H1 (cell line): ENCODE results near the gene SNTG2. TPM values are rescaled to one million over a fixed set of nuclear protein-coding genes. Genes with fewer than 3 reads are reported as not detected.

Source experiments
- ATF2 ChIP-seq: IDR thresholded peaks from 2 replicates; pipeline ENCODE4 v1.6.1; 2012; ENCODE audit warnings: low read length, inconsistent platforms
- CEBPB ChIP-seq: IDR thresholded peaks from 2 replicates; pipeline ENCODE4 v1.6.1; 2012; ENCODE audit warnings: low read depth, low read length
- CREB1 ChIP-seq: IDR thresholded peaks from 2 replicates; pipeline ENCODE4 v1.6.1; 2012; ENCODE audit warnings: inconsistent platforms
- EP300 ChIP-seq, 2 experiments: IDR thresholded peaks; 1 replicate in 1 of 2; 2 replicates in 1 of 2; pipeline ENCODE4 v1.6.1; 2011 to 2012; ENCODE audit warnings: low read depth in 2 of 2, low read length in 2 of 2, mild to moderate bottlenecking in 2 of 2, borderline replicate concordance in 1 of 2, inconsistent platforms in 1 of 2, moderate library complexity in 1 of 2
- KDM1A ChIP-seq: fragments of 200-600, 300-600 bp; sonication (generic); IDR thresholded peaks from 2 replicates; pipeline ENCODE4 v1.7.1; 2016; ENCODE audit warnings: mild to moderate bottlenecking, low read length, borderline replicate concordance
- TAF7 ChIP-seq: optimal IDR thresholded peaks from 2 replicates; pipeline ENCODE3; 2011; ENCODE audit warnings: low read depth, mild to moderate bottlenecking, inconsistent platforms, low read length, moderate library complexity, borderline replicate concordance
- polyA plus RNA-seq, 7 experiments: library from polyadenylated mRNA; depleted of rRNA in 3 of 7; stranded (reverse) in 5 of 7; unstranded in 2 of 7; fragments of >200 nt in 5 of 7; fragments of 200-250 nt in 2 of 7; gene quantifications; 1 replicate in 5 of 7; 2 replicates in 1 of 7; 4 replicates in 1 of 7; pipeline versions ENCODE4 v1.2.1 to v1.2.3, GENCODE V29; 2011 to 2013; ENCODE audit warnings: missing spikeins in 2 of 7, mixed read lengths in 2 of 7
- total RNA-seq: library from RNA; stranded (reverse); fragmentation: NEBNext Ultra II Directional; extraction: Animal tissue kit (Norgen Biotek cat#: 25700); gene quantifications from 2 replicates; pipeline ENCODE4 v1.2.1, GENCODE V29; 2021
- TF ChIP-seq, protein P1 (sequence below): fragments of 300-600 bp; sonication (generic); IDR thresholded peaks from 2 replicates; pipeline ENCODE4 v1.7.1; 2012; ENCODE audit warnings: low read length, moderate library complexity, mild to moderate bottlenecking, inconsistent platforms; ENCODE audit not compliant: insufficient replicate concordance

Gene SNTG2
- total and polyA plus RNA-seq, 2 of the 8 experiments (the other 6 are each of a cell fraction or from before 2014, with no cell fraction given): 6.6 to 18.1 TPM

GRCh38 chr2:1150724-1151511, 200.3 kb downstream of the SNTG2 start (continued):
- TF ChIP-seq, protein P1, sequence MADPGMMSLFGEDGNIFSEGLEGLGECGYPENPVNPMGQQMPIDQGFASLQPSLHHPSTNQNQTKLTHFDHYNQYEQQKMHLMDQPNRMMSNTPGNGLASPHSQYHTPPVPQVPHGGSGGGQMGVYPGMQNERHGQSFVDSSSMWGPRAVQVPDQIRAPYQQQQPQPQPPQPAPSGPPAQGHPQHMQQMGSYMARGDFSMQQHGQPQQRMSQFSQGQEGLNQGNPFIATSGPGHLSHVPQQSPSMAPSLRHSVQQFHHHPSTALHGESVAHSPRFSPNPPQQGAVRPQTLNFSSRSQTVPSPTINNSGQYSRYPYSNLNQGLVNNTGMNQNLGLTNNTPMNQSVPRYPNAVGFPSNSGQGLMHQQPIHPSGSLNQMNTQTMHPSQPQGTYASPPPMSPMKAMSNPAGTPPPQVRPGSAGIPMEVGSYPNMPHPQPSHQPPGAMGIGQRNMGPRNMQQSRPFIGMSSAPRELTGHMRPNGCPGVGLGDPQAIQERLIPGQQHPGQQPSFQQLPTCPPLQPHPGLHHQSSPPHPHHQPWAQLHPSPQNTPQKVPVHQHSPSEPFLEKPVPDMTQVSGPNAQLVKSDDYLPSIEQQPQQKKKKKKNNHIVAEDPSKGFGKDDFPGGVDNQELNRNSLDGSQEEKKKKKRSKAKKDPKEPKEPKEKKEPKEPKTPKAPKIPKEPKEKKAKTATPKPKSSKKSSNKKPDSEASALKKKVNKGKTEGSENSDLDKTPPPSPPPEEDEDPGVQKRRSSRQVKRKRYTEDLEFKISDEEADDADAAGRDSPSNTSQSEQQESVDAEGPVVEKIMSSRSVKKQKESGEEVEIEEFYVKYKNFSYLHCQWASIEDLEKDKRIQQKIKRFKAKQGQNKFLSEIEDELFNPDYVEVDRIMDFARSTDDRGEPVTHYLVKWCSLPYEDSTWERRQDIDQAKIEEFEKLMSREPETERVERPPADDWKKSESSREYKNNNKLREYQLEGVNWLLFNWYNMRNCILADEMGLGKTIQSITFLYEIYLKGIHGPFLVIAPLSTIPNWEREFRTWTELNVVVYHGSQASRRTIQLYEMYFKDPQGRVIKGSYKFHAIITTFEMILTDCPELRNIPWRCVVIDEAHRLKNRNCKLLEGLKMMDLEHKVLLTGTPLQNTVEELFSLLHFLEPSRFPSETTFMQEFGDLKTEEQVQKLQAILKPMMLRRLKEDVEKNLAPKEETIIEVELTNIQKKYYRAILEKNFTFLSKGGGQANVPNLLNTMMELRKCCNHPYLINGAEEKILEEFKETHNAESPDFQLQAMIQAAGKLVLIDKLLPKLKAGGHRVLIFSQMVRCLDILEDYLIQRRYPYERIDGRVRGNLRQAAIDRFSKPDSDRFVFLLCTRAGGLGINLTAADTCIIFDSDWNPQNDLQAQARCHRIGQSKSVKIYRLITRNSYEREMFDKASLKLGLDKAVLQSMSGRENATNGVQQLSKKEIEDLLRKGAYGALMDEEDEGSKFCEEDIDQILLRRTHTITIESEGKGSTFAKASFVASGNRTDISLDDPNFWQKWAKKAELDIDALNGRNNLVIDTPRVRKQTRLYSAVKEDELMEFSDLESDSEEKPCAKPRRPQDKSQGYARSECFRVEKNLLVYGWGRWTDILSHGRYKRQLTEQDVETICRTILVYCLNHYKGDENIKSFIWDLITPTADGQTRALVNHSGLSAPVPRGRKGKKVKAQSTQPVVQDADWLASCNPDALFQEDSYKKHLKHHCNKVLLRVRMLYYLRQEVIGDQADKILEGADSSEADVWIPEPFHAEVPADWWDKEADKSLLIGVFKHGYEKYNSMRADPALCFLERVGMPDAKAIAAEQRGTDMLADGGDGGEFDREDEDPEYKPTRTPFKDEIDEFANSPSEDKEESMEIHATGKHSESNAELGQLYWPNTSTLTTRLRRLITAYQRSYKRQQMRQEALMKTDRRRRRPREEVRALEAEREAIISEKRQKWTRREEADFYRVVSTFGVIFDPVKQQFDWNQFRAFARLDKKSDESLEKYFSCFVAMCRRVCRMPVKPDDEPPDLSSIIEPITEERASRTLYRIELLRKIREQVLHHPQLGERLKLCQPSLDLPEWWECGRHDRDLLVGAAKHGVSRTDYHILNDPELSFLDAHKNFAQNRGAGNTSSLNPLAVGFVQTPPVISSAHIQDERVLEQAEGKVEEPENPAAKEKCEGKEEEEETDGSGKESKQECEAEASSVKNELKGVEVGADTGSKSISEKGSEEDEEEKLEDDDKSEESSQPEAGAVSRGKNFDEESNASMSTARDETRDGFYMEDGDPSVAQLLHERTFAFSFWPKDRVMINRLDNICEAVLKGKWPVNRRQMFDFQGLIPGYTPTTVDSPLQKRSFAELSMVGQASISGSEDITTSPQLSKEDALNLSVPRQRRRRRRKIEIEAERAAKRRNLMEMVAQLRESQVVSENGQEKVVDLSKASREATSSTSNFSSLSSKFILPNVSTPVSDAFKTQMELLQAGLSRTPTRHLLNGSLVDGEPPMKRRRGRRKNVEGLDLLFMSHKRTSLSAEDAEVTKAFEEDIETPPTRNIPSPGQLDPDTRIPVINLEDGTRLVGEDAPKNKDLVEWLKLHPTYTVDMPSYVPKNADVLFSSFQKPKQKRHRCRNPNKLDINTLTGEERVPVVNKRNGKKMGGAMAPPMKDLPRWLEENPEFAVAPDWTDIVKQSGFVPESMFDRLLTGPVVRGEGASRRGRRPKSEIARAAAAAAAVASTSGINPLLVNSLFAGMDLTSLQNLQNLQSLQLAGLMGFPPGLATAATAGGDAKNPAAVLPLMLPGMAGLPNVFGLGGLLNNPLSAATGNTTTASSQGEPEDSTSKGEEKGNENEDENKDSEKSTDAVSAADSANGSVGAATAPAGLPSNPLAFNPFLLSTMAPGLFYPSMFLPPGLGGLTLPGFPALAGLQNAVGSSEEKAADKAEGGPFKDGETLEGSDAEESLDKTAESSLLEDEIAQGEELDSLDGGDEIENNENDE: no peak
- TF ChIP-seq EP300 (IDR thresholded peaks at IDR 0.05; ENCODE audit: borderline replicate concordance in 1 of 2, low read depth in 2 of 2, low read length in 2 of 2) (no peak), ATF2 (no peak), CREB1 (no peak), KDM1A (no peak), CEBPB (no peak), TAF7 (no peak)
